Testis (tissue), 2 donors: ENCODE data around the gene ACSL4.

ENCODE experiments used
- POLR2A ChIP-seq: fragments of 450-650 bp; IDR thresholded peaks from one replicate; pipeline ENCODE4 v1.6.1; 2017; ENCODE audit warnings: antibody characterized with exemption, mild to moderate bottlenecking, moderate library complexity
- TF ChIP-seq, protein P1 (sequence below), 3 experiments: fragments of 450-650 bp in 2 of 3; fragments of 200-600 bp in 1 of 3; sonication (generic) in 1 of 3; IDR thresholded peaks; one replicate each; pipeline ENCODE4 v1.5.1; 2016 to 2019; ENCODE audit warnings: antibody characterized with exemption in 3 of 3, mild to moderate bottlenecking in 2 of 3, moderate library complexity in 1 of 3

DNA sequence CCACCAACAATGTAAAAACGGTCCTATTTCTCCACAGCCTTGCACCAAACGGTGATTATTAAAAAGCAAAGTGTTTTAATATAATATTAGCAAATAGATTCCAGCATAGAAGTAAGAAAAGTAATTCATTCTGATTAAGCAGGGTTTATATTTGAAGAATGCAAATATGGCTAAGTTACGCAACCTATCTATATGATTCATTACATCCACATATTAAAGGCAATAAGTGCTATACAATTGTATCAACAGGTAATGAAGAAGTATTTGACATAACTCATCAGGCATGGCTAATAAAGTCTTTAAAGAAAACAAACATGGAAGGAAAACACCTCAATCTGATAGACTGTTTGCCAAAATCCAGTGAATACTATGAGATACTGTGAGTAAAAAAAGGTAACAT is 137.0 kb downstream of the ACSL4 start:
- TF ChIP-seq, protein P1, sequence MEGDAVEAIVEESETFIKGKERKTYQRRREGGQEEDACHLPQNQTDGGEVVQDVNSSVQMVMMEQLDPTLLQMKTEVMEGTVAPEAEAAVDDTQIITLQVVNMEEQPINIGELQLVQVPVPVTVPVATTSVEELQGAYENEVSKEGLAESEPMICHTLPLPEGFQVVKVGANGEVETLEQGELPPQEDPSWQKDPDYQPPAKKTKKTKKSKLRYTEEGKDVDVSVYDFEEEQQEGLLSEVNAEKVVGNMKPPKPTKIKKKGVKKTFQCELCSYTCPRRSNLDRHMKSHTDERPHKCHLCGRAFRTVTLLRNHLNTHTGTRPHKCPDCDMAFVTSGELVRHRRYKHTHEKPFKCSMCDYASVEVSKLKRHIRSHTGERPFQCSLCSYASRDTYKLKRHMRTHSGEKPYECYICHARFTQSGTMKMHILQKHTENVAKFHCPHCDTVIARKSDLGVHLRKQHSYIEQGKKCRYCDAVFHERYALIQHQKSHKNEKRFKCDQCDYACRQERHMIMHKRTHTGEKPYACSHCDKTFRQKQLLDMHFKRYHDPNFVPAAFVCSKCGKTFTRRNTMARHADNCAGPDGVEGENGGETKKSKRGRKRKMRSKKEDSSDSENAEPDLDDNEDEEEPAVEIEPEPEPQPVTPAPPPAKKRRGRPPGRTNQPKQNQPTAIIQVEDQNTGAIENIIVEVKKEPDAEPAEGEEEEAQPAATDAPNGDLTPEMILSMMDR (IDR thresholded peaks at IDR 0.05) = no peak
- no peak for TF ChIP-seq POLR2A
